Measurements from ENCODE around the gene BCAP29.

DNA sequence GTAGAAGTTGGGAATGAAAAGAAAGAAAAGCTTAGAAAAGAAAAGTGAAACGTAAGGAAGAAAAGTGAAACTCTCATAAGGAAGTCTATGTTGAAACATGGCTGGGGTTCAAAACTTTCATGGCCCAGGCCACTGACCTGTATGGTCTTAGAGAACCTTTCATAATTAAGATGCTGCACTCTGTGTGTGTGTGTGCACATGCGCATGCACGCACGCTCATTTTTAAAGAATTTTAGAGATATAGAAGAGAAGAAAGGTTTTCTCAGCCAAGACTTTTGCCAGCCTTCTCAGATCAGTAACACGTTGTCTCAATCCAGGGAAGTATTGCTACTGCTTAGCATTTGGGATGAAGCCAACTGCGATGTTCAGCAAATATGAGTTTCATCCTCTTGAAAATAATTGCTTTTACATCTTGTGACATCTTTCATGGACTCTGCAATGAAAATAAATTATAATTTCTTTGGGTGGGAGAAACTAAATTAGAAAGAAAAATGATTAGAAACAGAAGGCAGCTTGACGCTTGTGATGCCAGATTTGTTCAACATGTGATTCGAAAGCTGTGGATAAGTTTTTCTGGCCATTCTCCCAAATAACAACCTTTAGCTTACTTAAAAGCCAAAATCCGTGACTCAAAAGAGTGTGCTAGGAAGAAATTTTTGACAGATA, 64.4 kb downstream of the BCAP29 start:
- TF ChIP-seq CTCF (IDR thresholded peaks at IDR 0.05; ENCODE audit: insufficient read depth, low read length, poor library complexity, severe bottlenecking), result no peak
- TF ChIP-seq EZH2phosphoT487 (conservative IDR thresholded peaks at IDR 0.05; ENCODE audit: low read length), result no peak

Data from SU-DHL-6 (cell line).